Mucosa of stomach (tissue), 1 donor: Measurements from ENCODE around the gene ZNF662.

Experiments used
- H3K27me3 ChIP-seq: one replicate; pipeline ENCODE4 v1.7.0; 2013; ENCODE audit warnings: mild to moderate bottlenecking, low read length; ENCODE audit not compliant: control insufficient read depth, insufficient read depth
- H3K36me3 ChIP-seq: one replicate; pipeline ENCODE4 v1.7.0; 2013; ENCODE audit warnings: low read length; ENCODE audit not compliant: control insufficient read depth, insufficient read depth
- H3K4me1 ChIP-seq: one replicate; pipeline ENCODE4 v1.7.0; 2013; ENCODE audit warnings: mild to moderate bottlenecking, low read length; ENCODE audit not compliant: control insufficient read depth, insufficient read depth
- H3K4me3 ChIP-seq: one replicate; pipeline ENCODE4 v1.7.0; 2013; ENCODE audit warnings: low read length
- H3K9ac ChIP-seq: one replicate; pipeline ENCODE4 v1.7.0; 2013; ENCODE audit warnings: mild to moderate bottlenecking, low read length, moderate library complexity
- H3K9me3 ChIP-seq: one replicate; pipeline ENCODE4 v1.7.0; 2013; ENCODE audit warnings: mild to moderate bottlenecking, low read length, moderate library complexity; ENCODE audit not compliant: control insufficient read depth
- donor health status: Pancreatic carcinoma.

Gene ZNF662

DNA sequence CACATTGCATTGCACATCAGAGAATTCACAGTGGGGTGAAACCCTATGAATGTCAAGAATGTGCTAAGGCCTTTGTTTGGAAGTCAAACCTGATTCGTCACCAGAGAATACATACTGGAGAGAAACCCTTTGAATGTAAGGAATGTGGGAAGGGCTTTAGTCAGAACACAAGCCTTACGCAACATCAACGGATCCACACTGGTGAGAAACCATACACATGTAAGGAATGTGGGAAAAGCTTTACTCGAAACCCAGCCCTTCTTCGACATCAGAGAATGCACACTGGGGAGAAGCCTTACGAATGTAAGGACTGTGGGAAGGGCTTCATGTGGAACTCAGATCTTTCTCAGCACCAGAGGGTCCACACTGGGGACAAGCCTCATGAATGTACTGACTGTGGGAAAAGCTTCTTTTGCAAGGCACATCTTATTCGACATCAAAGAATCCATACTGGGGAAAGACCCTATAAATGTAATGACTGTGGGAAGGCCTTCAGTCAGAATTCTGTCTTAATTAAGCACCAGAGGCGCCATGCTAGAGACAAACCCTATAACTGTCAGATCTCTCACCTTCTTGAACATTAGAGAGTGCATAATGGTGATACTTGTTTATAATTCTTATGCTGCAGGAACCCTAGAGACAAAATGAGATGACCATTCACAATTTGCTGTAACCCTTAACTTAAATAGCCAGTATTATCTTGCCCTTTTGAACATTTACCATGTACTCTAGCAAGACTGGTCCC is 9.0 kb downstream of the ZNF662 start:
- Histone ChIP-seq H3K9me3 (peaks cover 25% of the 10 kb centered on the region), H3K4me3 (no peak overlapping the region), H3K36me3 (peaks cover 19% of the 10 kb centered on the region), H3K27me3 (no peaks in the 10 kb centered on the region), H3K9ac (no peak overlapping the region), H3K4me1 (no peaks in the 10 kb centered on the region)

DNA sequence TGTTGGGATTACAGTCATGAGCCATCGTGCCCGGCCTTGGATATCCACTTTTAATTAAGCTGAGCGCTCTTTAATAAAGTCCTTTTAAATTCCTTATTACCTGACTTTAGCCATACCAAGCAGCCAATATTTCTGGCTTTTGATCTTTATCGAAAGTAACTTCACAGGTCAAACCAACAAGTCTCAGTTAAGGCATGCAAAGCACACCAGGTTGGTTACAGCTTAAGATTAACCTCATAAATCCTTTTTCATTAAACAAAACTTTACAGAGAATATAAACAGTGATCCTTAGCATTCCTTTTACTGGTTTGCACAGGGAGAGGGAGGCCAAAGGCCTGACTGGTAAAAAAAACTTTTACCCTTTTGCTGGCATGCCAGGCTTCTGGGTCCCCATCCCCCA is 17.7 kb downstream of the ZNF662 start:
- Histone ChIP-seq H3K4me1 (no peaks in the 10 kb centered on the region), H3K9me3 (no peaks in the 10 kb centered on the region), H3K36me3 (no peaks in the 10 kb centered on the region), H3K4me3 (no peak overlapping the region), H3K27me3 (no peaks in the 10 kb centered on the region), H3K9ac (no peak overlapping the region)

DNA sequence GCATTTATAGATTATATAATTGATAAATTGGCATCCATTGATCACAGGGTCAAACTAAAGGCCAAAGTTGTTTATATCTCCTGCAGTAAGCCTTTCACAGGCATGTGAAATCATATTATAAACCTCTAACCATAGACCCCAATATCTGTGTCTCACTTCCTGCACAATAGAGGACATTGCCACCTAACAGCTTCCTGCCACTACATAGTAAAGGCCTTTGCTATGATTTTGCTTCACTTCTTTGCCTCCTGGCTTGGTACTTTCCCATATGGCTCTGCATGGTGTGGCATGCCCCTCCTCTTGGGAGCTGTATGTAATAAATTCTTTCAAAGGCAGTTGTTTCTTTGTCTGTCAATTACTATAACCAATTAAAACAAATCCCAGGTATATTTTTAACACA is 20.4 kb downstream of the ZNF662 start:
- Histone ChIP-seq H3K4me3 (no peak overlapping the region), H3K27me3 (no peaks in the 10 kb centered on the region), H3K4me1 (no peaks in the 10 kb centered on the region), H3K36me3 (no peaks in the 10 kb centered on the region), H3K9me3 (no peaks in the 10 kb centered on the region), H3K9ac (no peak overlapping the region)

- Histone ChIP-seq H3K9me3 (no peaks in the 10 kb centered on the region), H3K4me3 (no peak overlapping the region), H3K27me3 (no peaks in the 10 kb centered on the region), H3K36me3 (no peaks in the 10 kb centered on the region), H3K9ac (no peak overlapping the region), H3K4me1 (no peaks in the 10 kb centered on the region)
Measured at GRCh38 chr3:42934111-42934510, 28.2 kb downstream of the ZNF662 start.

- H3K4me3 ChIP-seq: no peak overlapping the region
- H3K27me3 ChIP-seq: no peaks in the 10 kb centered on the region
- H3K9me3 ChIP-seq: no peaks in the 10 kb centered on the region
- H3K36me3 ChIP-seq: no peaks in the 10 kb centered on the region
- H3K9ac ChIP-seq: no peak overlapping the region
- H3K4me1 ChIP-seq: no peaks in the 10 kb centered on the region
Measured at GRCh38 chr3:42934910-42935309, 29.0 kb downstream of the ZNF662 start.

DNA sequence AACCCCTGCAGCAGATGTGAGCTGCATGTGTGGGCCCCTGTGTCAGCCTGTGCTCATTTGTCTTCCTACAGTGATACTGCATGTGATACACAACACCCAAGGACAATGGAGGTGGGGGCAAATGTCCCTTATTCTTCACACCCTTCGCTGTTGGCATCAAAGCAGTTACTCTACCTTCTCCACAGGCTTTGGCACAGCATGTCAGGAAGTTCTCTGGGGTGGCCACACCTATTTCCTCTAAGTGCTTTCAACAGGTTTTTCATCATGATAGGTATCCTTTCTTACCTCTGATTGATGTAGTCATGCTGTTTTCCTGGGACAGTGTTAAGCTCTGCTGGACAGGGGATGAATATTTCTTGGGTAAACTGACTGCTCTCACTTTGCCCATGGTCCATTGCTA is 29.5 kb downstream of the ZNF662 start:
- Histone ChIP-seq H3K9ac (no peak overlapping the region), H3K9me3 (no peaks in the 10 kb centered on the region), H3K27me3 (no peaks in the 10 kb centered on the region), H3K4me3 (no peak overlapping the region), H3K4me1 (no peaks in the 10 kb centered on the region), H3K36me3 (no peaks in the 10 kb centered on the region)

DNA sequence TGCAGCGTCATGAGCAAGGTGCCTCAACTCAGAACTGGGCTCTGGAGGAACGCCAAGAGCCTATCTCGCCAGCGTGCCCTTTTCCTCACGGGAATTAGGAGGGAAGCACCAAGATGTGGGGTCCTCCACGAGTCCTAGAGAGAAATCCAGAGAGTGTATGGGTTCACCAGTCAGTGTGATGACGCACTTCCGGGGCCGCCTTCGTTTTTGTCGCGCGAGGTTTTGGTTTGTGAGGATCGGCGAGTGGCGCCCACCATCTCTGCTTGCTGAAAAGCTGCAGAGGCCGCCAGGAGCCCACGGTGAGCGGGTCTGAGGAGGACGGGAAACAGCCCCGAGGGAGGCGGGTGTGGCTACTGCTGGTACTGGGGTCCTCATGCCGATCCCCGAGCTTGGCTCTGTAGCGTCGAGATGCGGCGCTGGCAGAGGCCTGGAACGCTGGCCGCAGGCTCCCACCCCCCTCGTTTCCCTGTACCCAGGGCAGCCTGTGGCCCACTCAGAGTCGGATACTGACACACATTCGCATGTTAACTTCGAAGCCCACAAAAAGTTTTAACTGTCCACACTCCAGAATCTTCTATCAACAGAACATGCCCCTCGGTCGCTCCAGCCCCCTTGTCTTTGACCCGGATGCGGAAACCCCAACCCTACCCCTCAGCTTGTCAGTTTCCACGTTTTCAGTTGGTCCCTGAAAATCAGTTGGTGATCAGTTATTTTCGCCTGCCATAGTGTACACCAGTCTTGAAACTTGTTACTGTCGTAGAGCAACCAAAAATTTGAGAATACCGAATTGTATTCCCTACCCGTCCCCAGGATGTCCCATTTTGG is 30.4 kb downstream of the ZNF662 start:
- Histone ChIP-seq H3K9me3 (no peaks in the 10 kb centered on the region), H3K27me3 (no peaks in the 10 kb centered on the region), H3K36me3 (no peaks in the 10 kb centered on the region), H3K4me3 (no peak overlapping the region), H3K4me1 (no peaks in the 10 kb centered on the region), H3K9ac (no peak overlapping the region)

DNA sequence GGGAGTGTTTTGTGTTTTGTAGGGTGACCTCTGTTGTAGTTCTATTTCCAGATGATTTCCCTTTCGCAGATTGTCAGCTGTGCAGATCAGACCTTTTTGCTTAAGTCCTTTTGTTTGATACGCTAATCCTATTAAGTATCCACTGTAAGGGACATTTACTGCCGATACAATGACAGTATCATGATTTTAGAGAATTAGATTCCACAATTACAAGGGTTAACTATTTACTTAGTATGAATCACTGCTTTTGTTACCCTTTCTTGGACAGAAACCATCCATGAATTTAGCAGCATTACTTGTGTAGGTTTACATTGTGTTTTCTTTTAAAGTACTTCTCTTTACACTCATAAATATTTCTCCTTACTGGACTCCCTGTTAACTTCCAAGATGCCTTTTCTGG is 31.4 kb downstream of the ZNF662 start:
- H3K36me3 ChIP-seq: no peaks in the 10 kb centered on the region
- H3K4me1 ChIP-seq: no peaks in the 10 kb centered on the region
- H3K9ac ChIP-seq: no peak overlapping the region
- no peaks in the 10 kb centered on the region for H3K9me3 ChIP-seq
- no peaks in the 10 kb centered on the region for H3K27me3 ChIP-seq
- no peak overlapping the region for H3K4me3 ChIP-seq

- no peak overlapping the region for H3K9ac ChIP-seq
- H3K27me3 ChIP-seq: no peaks in the 10 kb centered on the region
- no peaks in the 10 kb centered on the region for H3K36me3 ChIP-seq
- no peaks in the 10 kb centered on the region for H3K4me1 ChIP-seq
- no peak overlapping the region for H3K4me3 ChIP-seq
- no peaks in the 10 kb centered on the region for H3K9me3 ChIP-seq
Measured at GRCh38 chr3:42942693-42943092, 36.8 kb downstream of the ZNF662 start.

DNA sequence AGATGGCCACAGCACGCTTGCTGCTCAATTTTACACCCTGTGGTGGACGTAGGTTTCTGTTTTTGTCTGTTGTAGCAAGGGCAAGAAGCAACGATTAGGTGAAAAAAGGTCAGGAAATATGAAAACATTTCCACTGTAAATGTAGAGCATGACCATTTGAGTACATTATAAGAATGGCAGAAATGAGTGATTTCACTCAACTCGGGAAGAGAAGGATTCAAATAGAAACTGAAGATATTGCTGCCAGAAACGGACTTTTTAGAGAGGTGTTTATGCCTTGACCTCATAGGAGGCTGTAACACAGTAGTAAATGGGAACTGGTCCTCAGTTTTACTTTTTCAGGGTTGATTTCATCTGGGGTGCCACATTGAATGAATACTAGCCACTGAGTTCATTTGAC is 40.1 kb downstream of the ZNF662 start:
- Histone ChIP-seq H3K4me3 (no peak overlapping the region), H3K4me1 (no peaks in the 10 kb centered on the region), H3K27me3 (no peaks in the 10 kb centered on the region), H3K36me3 (no peaks in the 10 kb centered on the region), H3K9me3 (no peaks in the 10 kb centered on the region), H3K9ac (no peak overlapping the region)

DNA sequence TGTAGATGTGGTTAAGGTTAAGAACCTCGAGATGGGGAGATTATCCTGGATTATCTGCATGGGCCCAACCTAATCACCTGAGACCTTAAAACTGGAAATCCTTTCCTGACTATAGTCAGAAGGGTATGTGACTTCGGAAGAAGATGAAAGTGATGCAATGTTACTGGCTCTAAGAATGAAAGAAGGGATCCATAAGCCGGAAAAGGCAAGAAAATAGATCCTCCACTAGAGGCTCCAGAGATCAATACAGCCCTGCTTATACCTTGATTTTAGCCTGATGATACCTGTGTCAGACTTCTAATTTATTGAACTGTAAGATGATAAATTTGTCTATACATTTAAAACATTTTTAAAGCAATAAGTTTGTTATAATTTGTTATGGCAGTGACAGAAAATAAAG is 51.6 kb downstream of the ZNF662 start:
- Histone ChIP-seq H3K36me3 (no peaks in the 10 kb centered on the region), H3K9ac (no peak overlapping the region), H3K4me1 (peaks cover 5% of the 10 kb centered on the region), H3K4me3 (no peak overlapping the region), H3K27me3 (no peaks in the 10 kb centered on the region), H3K9me3 (no peaks in the 10 kb centered on the region)

GRCh38 chr3:42960282-42960681 is 54.3 kb downstream of the ZNF662 start:
- Histone ChIP-seq H3K9me3 (no peaks in the 10 kb centered on the region), H3K27me3 (no peaks in the 10 kb centered on the region), H3K4me1 (peaks cover 5% of the 10 kb centered on the region), H3K4me3 (no peak overlapping the region), H3K36me3 (no peaks in the 10 kb centered on the region), H3K9ac (no peak overlapping the region)
